ENCODE data around the gene PRR12. TPM values are rescaled to one million over a fixed set of nuclear protein-coding genes. Genes with fewer than 3 reads are reported as not detected.

PRR12 gene
- total RNA-seq, 1 donor from 2014 or later, result 7.8 TPM

DNA sequence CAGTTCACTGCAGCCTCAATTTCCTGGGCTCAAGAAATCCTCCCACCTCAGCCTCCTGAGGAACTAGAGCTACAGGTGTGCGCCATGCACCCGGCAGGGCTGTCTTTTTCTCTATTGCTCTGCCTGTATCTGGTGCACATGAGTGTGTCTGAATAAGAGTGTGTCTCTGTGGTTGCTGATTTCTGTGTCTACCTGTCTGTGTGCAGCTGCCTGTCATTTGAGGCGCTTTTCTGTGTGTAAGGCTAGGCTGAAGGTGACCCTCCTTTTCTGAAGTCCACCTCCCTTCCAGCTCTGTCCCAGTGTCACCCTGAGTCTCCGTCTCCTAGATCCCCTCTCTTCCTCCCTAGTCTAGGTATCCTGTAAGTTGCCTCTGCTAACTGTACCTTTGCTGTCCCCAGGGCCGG is 1.5 kb upstream of the PRR12 start:
- no peak for DNase-seq (ENCODE audit: low read depth)
- TF ChIP-seq, protein P1, sequence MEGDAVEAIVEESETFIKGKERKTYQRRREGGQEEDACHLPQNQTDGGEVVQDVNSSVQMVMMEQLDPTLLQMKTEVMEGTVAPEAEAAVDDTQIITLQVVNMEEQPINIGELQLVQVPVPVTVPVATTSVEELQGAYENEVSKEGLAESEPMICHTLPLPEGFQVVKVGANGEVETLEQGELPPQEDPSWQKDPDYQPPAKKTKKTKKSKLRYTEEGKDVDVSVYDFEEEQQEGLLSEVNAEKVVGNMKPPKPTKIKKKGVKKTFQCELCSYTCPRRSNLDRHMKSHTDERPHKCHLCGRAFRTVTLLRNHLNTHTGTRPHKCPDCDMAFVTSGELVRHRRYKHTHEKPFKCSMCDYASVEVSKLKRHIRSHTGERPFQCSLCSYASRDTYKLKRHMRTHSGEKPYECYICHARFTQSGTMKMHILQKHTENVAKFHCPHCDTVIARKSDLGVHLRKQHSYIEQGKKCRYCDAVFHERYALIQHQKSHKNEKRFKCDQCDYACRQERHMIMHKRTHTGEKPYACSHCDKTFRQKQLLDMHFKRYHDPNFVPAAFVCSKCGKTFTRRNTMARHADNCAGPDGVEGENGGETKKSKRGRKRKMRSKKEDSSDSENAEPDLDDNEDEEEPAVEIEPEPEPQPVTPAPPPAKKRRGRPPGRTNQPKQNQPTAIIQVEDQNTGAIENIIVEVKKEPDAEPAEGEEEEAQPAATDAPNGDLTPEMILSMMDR (conservative IDR thresholded peaks at IDR 0.05; ENCODE audit: low read depth, low read length), result no peak
- H3K4me3 ChIP-seq (ENCODE audit: low read depth, low read length), result no peak overlapping the region

DNA sequence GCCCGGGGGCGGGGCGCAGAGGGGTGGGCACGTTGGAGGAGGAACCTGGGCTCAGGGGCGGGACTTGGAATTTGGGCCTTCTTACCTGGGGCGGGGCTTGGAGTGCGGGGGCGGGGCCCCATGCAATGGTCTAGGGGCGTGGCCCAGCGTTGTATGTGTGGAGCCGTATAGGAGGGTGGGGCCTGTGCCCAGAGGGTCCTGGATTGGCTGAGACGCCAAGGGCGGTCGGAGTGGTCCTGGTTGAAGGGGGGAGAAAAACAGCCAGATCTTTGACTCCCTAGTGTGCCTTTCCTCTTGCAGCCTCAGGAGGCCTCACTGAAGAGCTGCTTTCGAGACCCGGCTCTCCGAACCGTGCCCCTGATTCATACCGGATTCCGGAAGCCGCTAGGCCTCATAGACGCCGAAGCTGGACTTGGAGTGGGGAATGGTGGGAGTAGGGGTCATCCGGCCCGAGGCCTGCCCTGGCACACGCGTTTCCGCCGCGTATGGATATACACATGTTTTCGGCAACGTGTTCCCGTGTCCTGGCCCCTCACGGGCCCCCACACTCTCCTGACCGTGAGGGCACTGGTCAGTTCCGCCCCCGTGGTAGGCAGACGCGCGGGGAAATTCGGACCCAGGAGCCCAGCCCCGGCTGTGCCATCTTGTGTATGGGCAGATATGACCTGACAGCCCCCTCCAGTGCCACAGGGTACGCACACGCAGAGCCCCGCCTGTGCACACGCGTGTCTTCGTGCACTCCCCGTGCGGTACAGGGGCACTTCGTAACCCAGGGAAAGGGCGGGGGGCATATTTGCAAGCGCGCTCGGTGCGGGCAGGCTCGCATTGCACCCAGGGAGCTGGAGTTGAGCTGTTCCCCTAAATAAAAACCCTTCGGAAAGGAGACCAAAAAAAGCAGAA is 661 bp upstream of the PRR12 start:
- TF ChIP-seq, protein P1 (conservative IDR thresholded peaks at IDR 0.05; ENCODE audit: low read depth, low read length), result peak; percentile 10
- peak overlapping the region; percentile 96 for H3K4me3 ChIP-seq (ENCODE audit: low read depth, low read length)
- peak; percentile 71 for DNase-seq (ENCODE audit: low read depth)

DNA sequence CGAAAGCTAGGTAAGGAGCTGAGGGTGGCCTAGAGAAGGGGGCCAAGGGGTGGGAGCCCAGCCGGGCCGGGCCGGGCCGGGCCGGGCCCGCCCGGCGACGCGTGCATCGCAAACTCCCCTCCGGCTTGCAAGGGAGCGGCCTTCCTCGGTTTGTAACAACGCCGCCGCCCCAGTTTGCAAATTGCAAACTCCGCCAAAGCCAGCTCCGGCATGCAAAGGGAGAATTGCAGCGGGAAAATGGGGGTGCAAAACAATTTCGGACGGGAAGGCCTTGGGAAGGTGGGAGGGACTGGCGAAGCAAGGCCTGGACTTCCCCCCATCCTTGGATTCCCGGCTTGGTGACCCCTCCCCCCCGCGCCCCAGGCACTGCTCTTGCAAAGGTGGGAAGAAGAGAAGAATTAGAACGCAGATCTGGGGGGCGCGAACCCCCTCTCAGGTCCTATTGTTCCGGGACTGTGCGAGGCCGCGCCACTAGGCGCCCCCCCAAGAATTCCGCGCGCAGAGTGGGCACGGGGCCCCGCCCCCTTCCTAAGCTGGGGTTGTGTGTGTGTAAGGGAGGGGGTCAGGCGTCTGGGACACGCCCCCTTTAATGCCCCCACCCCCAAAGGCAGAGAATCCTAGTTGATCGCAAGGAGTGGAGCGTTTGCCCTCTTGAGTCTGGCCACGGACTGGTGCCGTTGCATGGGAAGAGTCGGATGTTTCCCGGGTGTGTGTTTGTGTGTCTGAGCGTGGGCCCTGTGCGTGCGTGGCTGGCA is 926 bp downstream of the PRR12 start:
- no peak for DNase-seq (ENCODE audit: low read depth)

DNA sequence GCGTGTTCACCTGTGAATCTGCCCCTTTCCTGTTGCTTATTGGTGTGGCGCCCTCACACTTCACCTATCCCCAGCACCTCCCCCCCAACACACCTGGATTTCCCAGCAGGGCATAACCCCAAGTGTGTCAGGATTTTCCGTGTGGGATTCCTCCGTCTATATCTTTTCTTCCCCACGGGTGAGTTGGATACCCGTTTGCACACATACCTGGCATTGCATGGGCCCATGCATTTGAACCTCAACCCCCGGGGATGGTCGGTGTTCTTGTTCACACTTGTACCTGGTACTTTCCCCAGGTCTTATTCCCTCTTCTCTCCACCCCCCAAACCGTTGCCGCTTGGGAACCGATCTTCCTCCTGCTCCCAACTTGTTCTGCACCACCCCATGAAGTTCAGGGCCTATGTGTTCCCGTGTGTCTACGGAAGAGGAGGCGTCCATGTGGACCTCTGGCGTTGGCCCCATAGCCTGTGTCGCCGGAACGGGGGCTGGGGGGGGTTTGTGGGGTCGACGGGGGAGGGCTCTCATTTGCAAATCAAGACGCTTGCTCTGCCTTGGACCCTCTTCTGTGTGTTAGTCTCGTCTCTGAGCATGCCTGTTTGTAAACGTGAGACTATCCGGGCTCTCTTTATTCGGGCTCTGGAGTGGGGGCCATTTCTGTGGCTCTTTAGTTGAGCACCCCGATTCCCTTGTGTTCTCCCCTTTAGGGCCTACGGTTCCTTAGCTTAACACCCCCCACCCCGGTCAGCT is 1.7 kb downstream of the PRR12 start:
- H3K4me3 ChIP-seq (ENCODE audit: low read depth, low read length), result peak overlapping the region; percentile 96
- TF ChIP-seq, protein P1 (conservative IDR thresholded peaks at IDR 0.05; ENCODE audit: low read depth, low read length), result no peak
- no peak for DNase-seq (ENCODE audit: low read depth)

More for the DNA sequence above, 926 bp downstream of the PRR12 start:
- H3K4me3 ChIP-seq (ENCODE audit: low read depth, low read length), result peak overlapping the region; percentile 96
- TF ChIP-seq, protein P1 (conservative IDR thresholded peaks at IDR 0.05; ENCODE audit: low read depth, low read length), result no peak

DNA sequence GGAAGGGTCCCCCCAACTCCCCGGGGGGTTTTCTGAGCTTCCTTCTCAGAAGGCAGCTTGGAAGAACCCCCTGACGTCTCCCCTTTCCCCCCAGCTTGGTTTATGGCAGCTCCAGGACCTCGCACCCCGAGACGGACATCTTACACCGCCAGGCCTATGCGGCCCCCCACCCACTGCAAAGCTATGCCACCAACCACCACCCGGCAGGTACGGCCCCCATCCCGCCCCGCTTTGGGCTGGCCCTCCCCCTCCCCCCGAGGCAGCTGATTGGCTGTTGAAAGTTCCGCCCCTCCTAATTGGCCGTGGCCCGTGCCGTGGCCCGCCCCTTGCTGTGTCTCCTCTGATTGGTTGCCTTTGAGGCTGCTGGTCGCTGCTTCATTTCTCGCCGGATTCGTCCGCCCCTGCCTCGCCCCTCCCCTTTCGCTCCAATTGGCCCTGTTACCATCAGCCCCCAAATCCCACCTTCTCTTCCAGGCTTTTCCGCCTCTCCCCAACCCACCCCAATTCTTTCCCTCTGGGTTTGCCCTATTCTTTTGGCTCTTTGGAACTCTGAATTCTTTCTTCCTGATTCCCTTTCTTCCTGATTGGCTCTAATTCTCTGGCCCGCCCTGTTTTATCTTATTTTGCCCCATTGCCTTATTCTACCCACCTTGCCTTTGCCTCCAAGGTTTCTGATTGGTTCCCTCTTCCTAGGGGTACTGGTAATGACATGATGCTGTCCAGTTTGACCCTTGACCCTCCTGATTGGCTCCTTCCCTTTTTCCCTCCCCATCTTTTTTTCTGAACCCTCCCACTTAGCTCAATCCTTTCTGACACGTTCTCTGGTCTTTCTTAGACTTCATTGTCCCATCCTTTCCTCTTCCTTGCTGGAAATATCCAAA is 2.5 kb downstream of the PRR12 start:
- H3K4me3 ChIP-seq (ENCODE audit: low read depth, low read length), result peak overlapping the region; percentile 96
- DNase-seq (ENCODE audit: low read depth), result no peak
- TF ChIP-seq, protein P1 (conservative IDR thresholded peaks at IDR 0.05; ENCODE audit: low read depth, low read length), result no peak

Data from epithelial cell of proximal tubule (primary cell).